DOHH2 (cell line): ENCODE results near the gene AGK.

Experiments used
- H3F3A ChIP-seq: fragments of 200-600 bp; sonication (generic), shearing (Covaris generic); 2 replicates; pipeline ENCODE4 v1.6.0; 2016; ENCODE audit warnings: antibody characterized with exemption, mild to moderate bottlenecking; ENCODE audit not compliant: control insufficient read depth, insufficient read depth
- H3K27ac ChIP-seq: fragments of 200-600 bp; sonication (generic); 2 replicates; pipeline ENCODE4 v1.5.1; 2014; ENCODE audit warnings: low read depth, mild to moderate bottlenecking, low read length, moderate library complexity
- H3K27me3 ChIP-seq: fragments of 200-600 bp; sonication (generic); 2 replicates; pipeline ENCODE4 v1.6.1; 2014; ENCODE audit warnings: mild to moderate bottlenecking, low read length, mixed read lengths; ENCODE audit not compliant: control insufficient read depth
- H3K36me3 ChIP-seq: fragments of 200-600 bp; sonication (generic); 2 replicates; pipeline ENCODE4 v1.6.1; 2014; ENCODE audit warnings: mild to moderate bottlenecking, low read length, moderate library complexity, mixed read lengths; ENCODE audit not compliant: control insufficient read depth
- H3K4me1 ChIP-seq: fragments of 200-600 bp; sonication (generic); 2 replicates; pipeline ENCODE4 v1.6.1; 2014; ENCODE audit warnings: mild to moderate bottlenecking, low read length, mixed read lengths; ENCODE audit not compliant: control insufficient read depth
- H3K4me2 ChIP-seq: fragments of 200-600 bp; sonication (generic); 2 replicates; pipeline ENCODE4 v1.6.0; 2014; ENCODE audit warnings: mild to moderate bottlenecking, low read length, moderate library complexity
- H3K4me3 ChIP-seq: fragments of 200-600 bp; sonication (generic); 2 replicates; pipeline ENCODE4 v1.5.1; 2014; ENCODE audit warnings: mild to moderate bottlenecking, low read length, mixed read lengths
- H3K79me2 ChIP-seq: fragments of 200-600 bp; sonication (generic); 2 replicates; pipeline ENCODE4 v1.6.1; 2014; ENCODE audit warnings: mild to moderate bottlenecking, low read length, mixed read lengths; ENCODE audit not compliant: control insufficient read depth
- H3K9me2 ChIP-seq: fragments of 200-600 bp; sonication (generic); replicated peaks from 2 replicates; pipeline ENCODE4 v1.6.1; 2014; ENCODE audit warnings: mild to moderate bottlenecking, low read length, mixed read lengths; ENCODE audit not compliant: control insufficient read depth
- H3K9me3 ChIP-seq: fragments of 200-600 bp; sonication (generic); 2 replicates; pipeline ENCODE4 v1.6.1; 2014; ENCODE audit warnings: antibody characterized with exemption, low read length, mixed read lengths; ENCODE audit not compliant: control insufficient read depth, insufficient read depth
- H4K20me1 ChIP-seq: fragments of 200-600 bp; sonication (generic); 2 replicates; pipeline ENCODE4 v1.6.0; 2014; ENCODE audit warnings: low read depth, mild to moderate bottlenecking, antibody characterized with exemption, low read length, moderate library complexity; ENCODE audit not compliant: control insufficient read depth, insufficient read depth
- EZH2phosphoT487 ChIP-seq: fragments of 200-600 bp; sonication (generic); IDR thresholded peaks from 2 replicates; pipeline ENCODE4 v1.6.1; 2017; ENCODE audit warnings: borderline replicate concordance, mild to moderate bottlenecking, antibody characterized with exemption, low read length, moderate library complexity, mixed read lengths
- TF ChIP-seq, protein P1 (sequence below): fragments of 200-600 bp; sonication (generic); IDR thresholded peaks from one replicate; pipeline ENCODE4 v1.5.1; 2014; ENCODE audit warnings: antibody characterized with exemption, mild to moderate bottlenecking, low read depth, low read length; ENCODE audit not compliant: poor library complexity, severe bottlenecking

The AGK gene

DNA sequence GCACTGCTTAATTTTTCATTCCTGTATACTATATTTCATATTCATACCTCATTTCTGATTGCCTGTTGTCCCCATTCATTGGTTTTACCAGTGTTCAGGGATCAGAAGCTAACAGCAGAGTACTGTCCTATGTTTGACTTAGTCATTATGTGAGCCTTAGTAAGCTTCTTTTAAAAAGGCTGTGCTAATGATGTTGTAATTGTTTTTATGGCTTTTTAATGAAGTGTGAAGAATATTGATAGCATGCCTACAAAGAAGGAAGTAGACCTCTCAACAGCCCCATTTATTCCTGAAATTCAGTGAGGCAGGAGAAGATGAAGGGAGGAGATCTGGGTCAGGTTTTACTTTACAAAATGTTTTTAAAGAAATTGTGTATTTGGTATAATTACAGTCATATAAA lies 61.7 kb downstream of the AGK start:
- Histone ChIP-seq H3K27me3 (no peaks in the 10 kb centered on the region), H3K9me2 (no peaks in the 10 kb centered on the region), H3K4me2 (no peak overlapping the region), H3K9me3 (no peaks in the 10 kb centered on the region), H3K4me1 (no peaks in the 10 kb centered on the region), H3F3A (no peaks in the 10 kb centered on the region), H3K36me3 (peaks cover 33% of the 10 kb centered on the region), H3K27ac (no peak overlapping the region), H3K79me2 (no peaks in the 10 kb centered on the region), H3K4me3 (no peak overlapping the region), H4K20me1 (no peaks in the 10 kb centered on the region)
- TF ChIP-seq, protein P1, sequence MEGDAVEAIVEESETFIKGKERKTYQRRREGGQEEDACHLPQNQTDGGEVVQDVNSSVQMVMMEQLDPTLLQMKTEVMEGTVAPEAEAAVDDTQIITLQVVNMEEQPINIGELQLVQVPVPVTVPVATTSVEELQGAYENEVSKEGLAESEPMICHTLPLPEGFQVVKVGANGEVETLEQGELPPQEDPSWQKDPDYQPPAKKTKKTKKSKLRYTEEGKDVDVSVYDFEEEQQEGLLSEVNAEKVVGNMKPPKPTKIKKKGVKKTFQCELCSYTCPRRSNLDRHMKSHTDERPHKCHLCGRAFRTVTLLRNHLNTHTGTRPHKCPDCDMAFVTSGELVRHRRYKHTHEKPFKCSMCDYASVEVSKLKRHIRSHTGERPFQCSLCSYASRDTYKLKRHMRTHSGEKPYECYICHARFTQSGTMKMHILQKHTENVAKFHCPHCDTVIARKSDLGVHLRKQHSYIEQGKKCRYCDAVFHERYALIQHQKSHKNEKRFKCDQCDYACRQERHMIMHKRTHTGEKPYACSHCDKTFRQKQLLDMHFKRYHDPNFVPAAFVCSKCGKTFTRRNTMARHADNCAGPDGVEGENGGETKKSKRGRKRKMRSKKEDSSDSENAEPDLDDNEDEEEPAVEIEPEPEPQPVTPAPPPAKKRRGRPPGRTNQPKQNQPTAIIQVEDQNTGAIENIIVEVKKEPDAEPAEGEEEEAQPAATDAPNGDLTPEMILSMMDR, result no peak
- no peak for TF ChIP-seq EZH2phosphoT487

GRCh38 chr7:141617280-141617679 lies 66.1 kb downstream of the AGK start:
- no peaks in the 10 kb centered on the region for H3K9me2 ChIP-seq
- H3K4me2 ChIP-seq, result no peak overlapping the region
- H3K27ac ChIP-seq, result no peak overlapping the region
- peaks cover 33% of the 10 kb centered on the region for H3K36me3 ChIP-seq
- H4K20me1 ChIP-seq, result no peaks in the 10 kb centered on the region
- H3K4me3 ChIP-seq, result no peak overlapping the region
- no peak for TF ChIP-seq EZH2phosphoT487
- TF ChIP-seq, protein P1, result no peak
- no peaks in the 10 kb centered on the region for H3F3A ChIP-seq
- H3K79me2 ChIP-seq, result no peaks in the 10 kb centered on the region
- no peaks in the 10 kb centered on the region for H3K27me3 ChIP-seq
- H3K4me1 ChIP-seq, result no peaks in the 10 kb centered on the region
- H3K9me3 ChIP-seq, result no peaks in the 10 kb centered on the region

- Histone ChIP-seq H4K20me1 (no peaks in the 10 kb centered on the region), H3K27ac (no peak overlapping the region), H3F3A (no peaks in the 10 kb centered on the region), H3K9me2 (no peaks in the 10 kb centered on the region), H3K4me3 (no peak overlapping the region), H3K4me2 (no peak overlapping the region), H3K4me1 (no peaks in the 10 kb centered on the region), H3K79me2 (no peaks in the 10 kb centered on the region), H3K36me3 (peaks cover 40% of the 10 kb centered on the region), H3K27me3 (no peaks in the 10 kb centered on the region), H3K9me3 (no peaks in the 10 kb centered on the region)
- TF ChIP-seq, protein P1, result no peak
- no peak for TF ChIP-seq EZH2phosphoT487
Measured at GRCh38 chr7:141619745-141620144, 68.5 kb downstream of the AGK start.

- no peaks in the 10 kb centered on the region for H3K9me2 ChIP-seq
- TF ChIP-seq, protein P1, result no peak
- no peak for TF ChIP-seq EZH2phosphoT487
- no peaks in the 10 kb centered on the region for H3K27me3 ChIP-seq
- no peaks in the 10 kb centered on the region for H3K9me3 ChIP-seq
- H3K79me2 ChIP-seq, result no peaks in the 10 kb centered on the region
- no peak overlapping the region for H3K4me2 ChIP-seq
- H3F3A ChIP-seq, result no peaks in the 10 kb centered on the region
- H3K4me1 ChIP-seq, result no peaks in the 10 kb centered on the region
- H3K36me3 ChIP-seq, result peaks cover 25% of the 10 kb centered on the region
- H3K4me3 ChIP-seq, result no peak overlapping the region
- H3K27ac ChIP-seq, result no peak overlapping the region
- no peaks in the 10 kb centered on the region for H4K20me1 ChIP-seq
Measured at GRCh38 chr7:141624763-141625162, 73.6 kb downstream of the AGK start.
